Measurements from ENCODE around the gene KIAA1958. TPM values are rescaled to one million over a fixed set of nuclear protein-coding genes. Genes with fewer than 3 reads are reported as not detected.
A peak's percentile ranks its signal among the peaks of the same experiment; 100 is the strongest.

KIAA1958 gene
- total and polyA plus RNA-seq, 2 experiments from 2014 or later = 9.4 to 41.7 TPM

DNA sequence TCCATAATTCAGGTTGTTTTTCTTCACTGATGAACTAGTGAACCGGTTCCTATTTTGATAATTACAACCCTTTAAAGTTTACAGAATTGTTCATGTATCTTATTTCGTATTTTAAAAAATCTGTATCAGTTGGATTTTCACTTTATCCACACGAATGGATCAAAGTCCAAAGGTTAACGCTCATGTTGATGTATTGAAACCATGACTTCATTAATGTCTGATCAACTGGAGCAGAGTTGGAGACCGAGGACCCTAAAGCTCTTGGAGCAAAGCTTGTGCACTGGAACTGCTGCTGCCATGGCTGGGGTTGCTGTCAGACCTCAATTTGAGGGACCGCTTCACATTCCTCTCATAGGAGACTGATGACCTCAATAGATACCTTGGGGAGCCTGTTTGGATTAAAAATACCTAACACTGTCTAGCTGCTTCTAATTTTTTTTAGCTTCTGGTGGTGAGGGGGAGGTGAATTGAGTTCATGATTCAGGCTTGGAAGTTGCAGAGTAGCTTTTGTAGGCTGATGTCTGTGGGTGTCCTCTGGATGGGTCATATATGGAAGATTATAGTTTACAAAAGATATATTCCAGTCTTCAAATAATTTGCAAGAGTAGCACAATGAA, 45.1 kb downstream of the KIAA1958 start:
- Mint-ChIP-seq H3K27ac (no peak overlapping the region), H3K4me1 (peaks cover 19% of the 10 kb centered on the region), H3K4me3 (no peak overlapping the region), H3K27me3 (ENCODE audit: insufficient read depth, low read depth, poor library complexity) (peaks cover 2% of the 10 kb centered on the region), H3K36me3 (ENCODE audit: low read depth) (no peaks in the 10 kb centered on the region), H3K9me3 (no peaks in the 10 kb centered on the region)
- DNase-seq (ENCODE audit: low spot score) = no peak
- peaks cover 100% of the 10 kb centered on the region for H3K79me2 ChIP-seq (replicated peaks; ENCODE audit: insufficient read depth)
- no peaks in the 10 kb centered on the region for H3K36me3 ChIP-seq (ENCODE audit: insufficient read depth)
- H3F3A ChIP-seq (replicated peaks; ENCODE audit: low read depth) = no peaks in the 10 kb centered on the region
- H3K4me1 ChIP-seq (ENCODE audit: insufficient read depth) = peaks cover 6% of the 10 kb centered on the region; the same call in 1 of the 2 replicates
- peak; percentile 39; the same call in 2 of the 3 replicates for ATAC-seq
- H3K27me3 ChIP-seq (ENCODE audit: insufficient read depth) = no peaks in the 10 kb centered on the region
- H3K4me3 ChIP-seq = no peak overlapping the region
- H4K20me1 ChIP-seq (replicated peaks; ENCODE audit: insufficient read depth) = peaks cover 31% of the 10 kb centered on the region
- H3K27ac ChIP-seq (ENCODE audit: low read depth) = no peak overlapping the region
- 0 out of 2 replicates have a peak overlapping the region, but pooled peaks have one; percentile 5 for H3K4me2 ChIP-seq
- no peaks in the 10 kb centered on the region for H3K9me2 ChIP-seq (ENCODE audit: insufficient read depth)
- no peak overlapping the region for H2AFZ ChIP-seq
- TF ChIP-seq JUNB (IDR thresholded peaks at IDR 0.05; ENCODE audit: unreplicated experiment) (no peak), EZH2 (IDR thresholded peaks at IDR 0.05; ENCODE audit: low read depth, unreplicated experiment) (no peak), STAT1 (IDR thresholded peaks at IDR 0.05; ENCODE audit: unreplicated experiment) (no peak), POLR2AphosphoS5 (IDR thresholded peaks at IDR 0.05; ENCODE audit: low read depth) (no peak), ZNF114 (CRISPR knock-in tag; IDR thresholded peaks at IDR 0.05) (no peak), EZH2phosphoT487 (IDR thresholded peaks at IDR 0.05; ENCODE audit: unreplicated experiment) (no peak), NANOG (IDR thresholded peaks at IDR 0.05; ENCODE audit: borderline replicate concordance) (no peak)
- TF ChIP-seq, protein P1, sequence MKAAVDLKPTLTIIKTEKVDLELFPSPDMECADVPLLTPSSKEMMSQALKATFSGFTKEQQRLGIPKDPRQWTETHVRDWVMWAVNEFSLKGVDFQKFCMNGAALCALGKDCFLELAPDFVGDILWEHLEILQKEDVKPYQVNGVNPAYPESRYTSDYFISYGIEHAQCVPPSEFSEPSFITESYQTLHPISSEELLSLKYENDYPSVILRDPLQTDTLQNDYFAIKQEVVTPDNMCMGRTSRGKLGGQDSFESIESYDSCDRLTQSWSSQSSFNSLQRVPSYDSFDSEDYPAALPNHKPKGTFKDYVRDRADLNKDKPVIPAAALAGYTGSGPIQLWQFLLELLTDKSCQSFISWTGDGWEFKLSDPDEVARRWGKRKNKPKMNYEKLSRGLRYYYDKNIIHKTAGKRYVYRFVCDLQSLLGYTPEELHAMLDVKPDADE (IDR thresholded peaks at IDR 0.05) = no peak
- TF ChIP-seq, protein P2, sequence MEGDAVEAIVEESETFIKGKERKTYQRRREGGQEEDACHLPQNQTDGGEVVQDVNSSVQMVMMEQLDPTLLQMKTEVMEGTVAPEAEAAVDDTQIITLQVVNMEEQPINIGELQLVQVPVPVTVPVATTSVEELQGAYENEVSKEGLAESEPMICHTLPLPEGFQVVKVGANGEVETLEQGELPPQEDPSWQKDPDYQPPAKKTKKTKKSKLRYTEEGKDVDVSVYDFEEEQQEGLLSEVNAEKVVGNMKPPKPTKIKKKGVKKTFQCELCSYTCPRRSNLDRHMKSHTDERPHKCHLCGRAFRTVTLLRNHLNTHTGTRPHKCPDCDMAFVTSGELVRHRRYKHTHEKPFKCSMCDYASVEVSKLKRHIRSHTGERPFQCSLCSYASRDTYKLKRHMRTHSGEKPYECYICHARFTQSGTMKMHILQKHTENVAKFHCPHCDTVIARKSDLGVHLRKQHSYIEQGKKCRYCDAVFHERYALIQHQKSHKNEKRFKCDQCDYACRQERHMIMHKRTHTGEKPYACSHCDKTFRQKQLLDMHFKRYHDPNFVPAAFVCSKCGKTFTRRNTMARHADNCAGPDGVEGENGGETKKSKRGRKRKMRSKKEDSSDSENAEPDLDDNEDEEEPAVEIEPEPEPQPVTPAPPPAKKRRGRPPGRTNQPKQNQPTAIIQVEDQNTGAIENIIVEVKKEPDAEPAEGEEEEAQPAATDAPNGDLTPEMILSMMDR (conservative IDR thresholded peaks at IDR 0.05; ENCODE audit: low read depth in 2 of 2) = no peak
- TF ChIP-seq, protein P3, sequence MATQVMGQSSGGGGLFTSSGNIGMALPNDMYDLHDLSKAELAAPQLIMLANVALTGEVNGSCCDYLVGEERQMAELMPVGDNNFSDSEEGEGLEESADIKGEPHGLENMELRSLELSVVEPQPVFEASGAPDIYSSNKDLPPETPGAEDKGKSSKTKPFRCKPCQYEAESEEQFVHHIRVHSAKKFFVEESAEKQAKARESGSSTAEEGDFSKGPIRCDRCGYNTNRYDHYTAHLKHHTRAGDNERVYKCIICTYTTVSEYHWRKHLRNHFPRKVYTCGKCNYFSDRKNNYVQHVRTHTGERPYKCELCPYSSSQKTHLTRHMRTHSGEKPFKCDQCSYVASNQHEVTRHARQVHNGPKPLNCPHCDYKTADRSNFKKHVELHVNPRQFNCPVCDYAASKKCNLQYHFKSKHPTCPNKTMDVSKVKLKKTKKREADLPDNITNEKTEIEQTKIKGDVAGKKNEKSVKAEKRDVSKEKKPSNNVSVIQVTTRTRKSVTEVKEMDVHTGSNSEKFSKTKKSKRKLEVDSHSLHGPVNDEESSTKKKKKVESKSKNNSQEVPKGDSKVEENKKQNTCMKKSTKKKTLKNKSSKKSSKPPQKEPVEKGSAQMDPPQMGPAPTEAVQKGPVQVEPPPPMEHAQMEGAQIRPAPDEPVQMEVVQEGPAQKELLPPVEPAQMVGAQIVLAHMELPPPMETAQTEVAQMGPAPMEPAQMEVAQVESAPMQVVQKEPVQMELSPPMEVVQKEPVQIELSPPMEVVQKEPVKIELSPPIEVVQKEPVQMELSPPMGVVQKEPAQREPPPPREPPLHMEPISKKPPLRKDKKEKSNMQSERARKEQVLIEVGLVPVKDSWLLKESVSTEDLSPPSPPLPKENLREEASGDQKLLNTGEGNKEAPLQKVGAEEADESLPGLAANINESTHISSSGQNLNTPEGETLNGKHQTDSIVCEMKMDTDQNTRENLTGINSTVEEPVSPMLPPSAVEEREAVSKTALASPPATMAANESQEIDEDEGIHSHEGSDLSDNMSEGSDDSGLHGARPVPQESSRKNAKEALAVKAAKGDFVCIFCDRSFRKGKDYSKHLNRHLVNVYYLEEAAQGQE (IDR thresholded peaks at IDR 0.05; ENCODE audit: unreplicated experiment) = no peak
